HG03159 (cell line): ENCODE results near the gene ARMC12.
"Not testable (repeated sequence)": the region's sequence is repeated elsewhere in the genome, so short reads cannot be mapped to it uniquely, and the experiment has no call there.

Experiments used
- ATAC-seq: cut with Tn5 transposase; IDR thresholded peaks from one replicate; pipeline ENCODE4 v1.9.1; 2021; ENCODE audit warnings: mild to moderate bottlenecking, moderate library complexity; ENCODE audit not compliant: unreplicated experiment

The ARMC12 gene

GRCh38 chr6:35734319-35734718, 2.5 kb upstream of the ARMC12 start:
- ATAC-seq = not testable (repeated sequence)

- ATAC-seq = no peak
These were observed 1.4 kb upstream of the ARMC12 start for GRCh38 chr6:35735452-35735851.

- no peak for ATAC-seq
These were observed 458 bp upstream of the ARMC12 start for GRCh38 chr6:35736253-35736894.

- ATAC-seq = no peak
These were observed 780 bp downstream of the ARMC12 start for GRCh38 chr6:35737413-35738211.

GRCh38 chr6:35739645-35740524, 3.1 kb downstream of the ARMC12 start:
- no peak for ATAC-seq

GRCh38 chr6:35742842-35743241, 6.0 kb downstream of the ARMC12 start:
- no peak for ATAC-seq

GRCh38 chr6:35745509-35745908, 8.7 kb downstream of the ARMC12 start:
- no peak for ATAC-seq

- ATAC-seq = no peak
These were observed 9.7 kb downstream of the ARMC12 start for GRCh38 chr6:35746516-35746915.

GRCh38 chr6:35747877-35748276, 11.0 kb downstream of the ARMC12 start:
- no peak for ATAC-seq

- ATAC-seq = no peak
These were observed 13.7 kb downstream of the ARMC12 start for GRCh38 chr6:35750557-35750956.

GRCh38 chr6:35751594-35751993, 14.8 kb downstream of the ARMC12 start:
- ATAC-seq = no peak

- ATAC-seq = no peak
These were observed 15.5 kb downstream of the ARMC12 start for GRCh38 chr6:35752330-35752729.

GRCh38 chr6:35754452-35755277, 17.8 kb downstream of the ARMC12 start:
- no peak for ATAC-seq

- ATAC-seq = no peak
These were observed 18.6 kb downstream of the ARMC12 start for GRCh38 chr6:35755278-35755924.

GRCh38 chr6:35757456-35758123, 20.8 kb downstream of the ARMC12 start:
- no peak for ATAC-seq

- no peak for ATAC-seq
These were observed 22.6 kb downstream of the ARMC12 start for GRCh38 chr6:35759426-35759825.

- no peak for ATAC-seq
These were observed 28.9 kb downstream of the ARMC12 start for GRCh38 chr6:35765739-35766138.

- no peak for ATAC-seq
These were observed 32.4 kb downstream of the ARMC12 start for GRCh38 chr6:35769211-35769610.

GRCh38 chr6:35771343-35771627, 34.5 kb downstream of the ARMC12 start:
- ATAC-seq = no peak
